Measurements from ENCODE around the gene SLC9A1. TPM values are rescaled to one million over a fixed set of nuclear protein-coding genes. Genes with fewer than 3 reads are reported as not detected.
"Not testable (repeated sequence)": the region's sequence is repeated elsewhere in the genome, so short reads cannot be mapped to it uniquely, and the experiment has no call there.

SLC9A1 gene
- total and polyA plus RNA-seq, 12 donors: 9.4 to 34.4 (median 20.7) TPM

GRCh38 chr1:27176323-27176722, 21.4 kb upstream of the SLC9A1 start:
- H3K4me3 ChIP-seq: no peak overlapping the region
- H3K9me3 ChIP-seq: peaks cover 0 to 14% (median 0%) of the 10 kb centered on the region in 11 donors
- no peaks in the 10 kb centered on the region for H3K4me1 ChIP-seq
- DNase-seq (no peak), ATAC-seq (no peak)
- H3K27ac ChIP-seq: no peak overlapping the region
- no peaks in the 10 kb centered on the region for H3K27me3 ChIP-seq
- no peak for TF ChIP-seq CTCF (IDR thresholded peaks at IDR 0.05)
- intact Hi-C loops (cut with DNase I): no loop called here
- no peaks in the 10 kb centered on the region for H3K36me3 ChIP-seq
- 91 to 92% methylated on average over 4 of the region's 4 CpGs for WGBS, 2 donors

- H3K4me3 ChIP-seq; ATAC-seq; intact Hi-C loops (cut with DNase I); H3K36me3 ChIP-seq; H3K27me3 ChIP-seq; H3K4me1 ChIP-seq; H3K27ac ChIP-seq; H3K9me3 ChIP-seq; DNase-seq: not testable (repeated sequence)
- 83 to 90% methylated on average over 5 of the region's 5 CpGs for WGBS, 2 donors
Measured at GRCh38 chr1:27172992-27173391, 18.1 kb upstream of the SLC9A1 start.

GRCh38 chr1:27166929-27167328, 12.0 kb upstream of the SLC9A1 start:
- Histone ChIP-seq H3K36me3 (no peaks in the 10 kb centered on the region), H3K4me1 (peaks cover 0 to 2% (median 0%) of the 10 kb centered on the region in 9 donors), H3K9me3 (no peaks in the 10 kb centered on the region), H3K4me3 (no peak overlapping the region), H3K27ac (no peak overlapping the region), H3K27me3 (no peaks in the 10 kb centered on the region)
- intact Hi-C loops (cut with DNase I): no loop called here
- no peak for TF ChIP-seq CTCF (IDR thresholded peaks at IDR 0.05)
- DNase-seq: no peak
- WGBS, 2 donors: 60 to 67% methylated on average over 4 of the region's 4 CpGs
- ATAC-seq: no peak

GRCh38 chr1:27166351-27166802, 11.5 kb upstream of the SLC9A1 start:
- WGBS, 2 donors: 73 to 74% methylated on average over 1 of the region's 1 CpG
- Histone ChIP-seq H3K27ac (no peak overlapping the region), H3K4me3 (no peak overlapping the region), H3K36me3 (no peaks in the 10 kb centered on the region), H3K9me3 (no peaks in the 10 kb centered on the region), H3K4me1 (peaks cover 0 to 8% (median 0%) of the 10 kb centered on the region in 9 donors), H3K27me3 (no peaks in the 10 kb centered on the region)
- DNase-seq (no peak), ATAC-seq (no peak)
- TF ChIP-seq CTCF (IDR thresholded peaks at IDR 0.05): no peak
- intact Hi-C loops (cut with DNase I): no loop called here

- no peak for DNase-seq
- no peak for ATAC-seq
- no peak for TF ChIP-seq CTCF (IDR thresholded peaks at IDR 0.05)
- intact Hi-C loops (cut with DNase I): no loop called here
- Histone ChIP-seq H3K4me1 (peaks cover 0 to 14% (median 0%) of the 10 kb centered on the region in 9 donors), H3K36me3 (no peaks in the 10 kb centered on the region), H3K27ac (no peak overlapping the region), H3K27me3 (no peaks in the 10 kb centered on the region), H3K9me3 (no peaks in the 10 kb centered on the region), H3K4me3 (no peak overlapping the region)
- 94 to 96% methylated on average over 6 of the region's 6 CpGs for WGBS, 2 donors
Measured at GRCh38 chr1:27163093-27163492, 8.2 kb upstream of the SLC9A1 start.
